HCT116 (cell line): ENCODE results near the gene SSX2IP. TPM values are rescaled to one million over a fixed set of nuclear protein-coding genes. Genes with fewer than 3 reads are reported as not detected.
"Not testable (repeated sequence)": the region's sequence is repeated elsewhere in the genome, so short reads cannot be mapped to it uniquely, and the experiment has no call there.

ENCODE experiments used
- ATAC-seq: fragments of 200-7000 bp; cut with Tn5 transposase; 2 replicates; pipeline ENCODE4 v1.9.1; 2020; ENCODE audit warnings: mild to moderate bottlenecking, moderate library complexity
- BruUV-seq: library from RNA; stranded (reverse); fragments of 400-500 nt; replicated peaks from 2 replicates; lab custom pipeline; 2021; lab: Mats Ljungman, UMichigan
- CTCF ChIA-PET: fragments of 300-600 bp; sonication (Branson Sonifier 250); formaldehyde crosslinking; loops from one replicate; lab custom pipeline; 2021; ENCODE audit warnings: antibody characterized with exemption; lab: Charles Lee
- POLR2A ChIA-PET: fragments of 300-600, 350-600 bp; sonication (Branson Sonifier 250); formaldehyde crosslinking; loops from one replicate; lab custom pipeline; 2021; ENCODE audit warnings: antibody characterized with exemption; lab: Charles Lee
- RAD21 ChIA-PET, 2 experiments: fragments of 300-600 bp; sonication (Branson Sonifier 250); formaldehyde crosslinking; loops; one replicate each; lab custom pipeline; 2023; ENCODE audit warnings: low total read pairs in 2 of 2; ENCODE audit not compliant: uncharacterized antibody in 2 of 2, unreplicated experiment in 2 of 2, low non-redundant PET in 1 of 2; lab: Charles Lee
- DNase-seq: peaks from one replicate; pipeline ENCODE4 v3.0.0-alpha.2; 2010; ENCODE audit warnings: low read depth, low spot score
- H2AFZ ChIP-seq: fragments of 200-600 bp; shearing (Covaris generic), sonication (generic); 2 replicates; pipeline ENCODE4 v1.6.1; 2017; ENCODE audit warnings: low read depth, mixed run types, mixed read lengths, antibody characterized with exemption, low read length; ENCODE audit not compliant: poor library complexity, severe bottlenecking
- H3K27ac ChIP-seq: 2 replicates; pipeline ENCODE4 v1.5.1; 2012; ENCODE audit warnings: low read depth, low read length
- H3K27me3 ChIP-seq: fragments of 200-600 bp; sonication (generic); 2 replicates; pipeline ENCODE4 v1.6.1; 2016; ENCODE audit warnings: mixed run types, low read length, mixed read lengths; ENCODE audit not compliant: insufficient read depth
- H3K36me3 ChIP-seq, 2 experiments: fragments of 200-500 bp in 1 of 2; fragments of 200-600 bp in 1 of 2; sonication (Bioruptor generic) in 1 of 2; sonication (generic) in 1 of 2; 2 replicates each; pipeline versions ENCODE4 v1.5.1 to v1.6.1; 2014 to 2016; ENCODE audit warnings: low read length in 2 of 2, inconsistent platforms in 1 of 2, mixed read lengths in 1 of 2, mixed run types in 1 of 2; ENCODE audit not compliant: insufficient read depth in 2 of 2, control insufficient read depth in 1 of 2
- H3K4me1 ChIP-seq, 2 experiments: fragments of 200-600 bp in 1 of 2; sonication (generic) in 1 of 2; 2 replicates each; pipeline versions ENCODE4 v1.5.1 to v1.6.1; 2012 to 2017; ENCODE audit warnings: low read length in 2 of 2, inconsistent platforms in 1 of 2, mild to moderate bottlenecking in 1 of 2, mixed read lengths in 1 of 2, mixed run types in 1 of 2, moderate library complexity in 1 of 2; ENCODE audit not compliant: insufficient read depth in 2 of 2, control insufficient read depth in 1 of 2
- H3K4me2 ChIP-seq: fragments of 200-600 bp; sonication (generic); 2 replicates; pipeline ENCODE4 v1.6.1; 2017; ENCODE audit warnings: mixed run types, low read length, mixed read lengths
- H3K4me3 ChIP-seq, 2 experiments: fragments of 200-600 bp in 1 of 2; sonication (generic) in 1 of 2; replicated peaks in 1 of 2; 2 replicates each; pipeline ENCODE4 v1.5.1; 2011 to 2016; ENCODE audit warnings: low read length in 2 of 2, control low read depth in 1 of 2, low read depth in 1 of 2, mild to moderate bottlenecking in 1 of 2, mixed read lengths in 1 of 2, mixed run types in 1 of 2
- H3K79me2 ChIP-seq: fragments of 200-600 bp; sonication (generic); 2 replicates; pipeline ENCODE4 v1.6.1; 2017; ENCODE audit warnings: mild to moderate bottlenecking, mixed run types, low read length, moderate library complexity, mixed read lengths; ENCODE audit not compliant: insufficient read depth
- H3K9ac ChIP-seq: fragments of 200-600 bp; sonication (generic); 2 replicates; pipeline ENCODE4 v1.6.1; 2016; ENCODE audit warnings: low read length, mixed read lengths
- H3K9me2 ChIP-seq: fragments of 200-600 bp; sonication (generic), shearing (Covaris generic); 2 replicates; pipeline ENCODE4 v1.6.1; 2017; ENCODE audit warnings: mixed run types, mild to moderate bottlenecking, moderate library complexity; ENCODE audit not compliant: insufficient read depth
- H3K9me3 ChIP-seq, 2 experiments: fragments of 200-500 bp in 1 of 2; fragments of 200-600 bp in 1 of 2; sonication (Bioruptor generic) in 1 of 2; sonication (generic) in 1 of 2; 2 replicates each; pipeline ENCODE4 v1.6.1; 2014 to 2017; ENCODE audit warnings: low read length in 2 of 2, mixed read lengths in 2 of 2, inconsistent platforms in 1 of 2, low read depth in 1 of 2, mild to moderate bottlenecking in 1 of 2, mixed run types in 1 of 2, moderate library complexity in 1 of 2; ENCODE audit not compliant: control insufficient read depth in 1 of 2, insufficient read depth in 1 of 2
- H4K20me1 ChIP-seq: fragments of 200-600 bp; sonication (generic), shearing (Covaris generic); 2 replicates; pipeline ENCODE4 v1.6.1; 2017; ENCODE audit warnings: mixed run types, mild to moderate bottlenecking, moderate library complexity; ENCODE audit not compliant: insufficient read depth
- CBX3 ChIP-seq: IDR thresholded peaks from 2 replicates; pipeline ENCODE4 v1.6.1; 2012; ENCODE audit warnings: low read depth
- EGR1 ChIP-seq: IDR thresholded peaks from 2 replicates; pipeline ENCODE4 v1.6.1; 2012; ENCODE audit warnings: low read depth
- EZH2phosphoT487 ChIP-seq: fragments of 200-600 bp; IDR thresholded peaks from 2 replicates; pipeline ENCODE4 v1.6.1; 2018; ENCODE audit warnings: antibody characterized with exemption, borderline replicate concordance
- JUND ChIP-seq: IDR thresholded peaks from 2 replicates; pipeline ENCODE4 v1.6.1; 2012
- REST ChIP-seq: IDR thresholded peaks from 2 replicates; pipeline ENCODE4 v1.6.1; 2012; ENCODE audit warnings: low read depth
- SIN3A ChIP-seq: IDR thresholded peaks from 2 replicates; pipeline ENCODE4 v1.6.1; 2012; ENCODE audit warnings: low read depth
- SP1 ChIP-seq: IDR thresholded peaks from 2 replicates; pipeline ENCODE4 v1.6.1; 2012; ENCODE audit warnings: low read depth
- YY1 ChIP-seq: IDR thresholded peaks from 2 replicates; pipeline ENCODE4 v1.6.1; 2011; ENCODE audit warnings: low read length, low read depth, moderate library complexity, mild to moderate bottlenecking; ENCODE audit not compliant: insufficient replicate concordance; ENCODE audit errors: extremely low read depth
- intact Hi-C: fragments of 100-400 bp; cut with micrococcal nuclease; formaldehyde crosslinking; loops from 2 replicates; pipeline ENCODE4 v1.10.0; 2022
- total RNA-seq: library from RNA; stranded (reverse); gene quantifications from one replicate; pipeline ENCODE4 v1.2.1, GENCODE V29; 2021; ENCODE audit not compliant: unreplicated experiment

SSX2IP gene
- total RNA-seq, 1 experiment from 2014 or later: 51.5 TPM

GRCh38 chr1:84642774-84643173, 47.5 kb downstream of the SSX2IP start:
- CTCF ChIA-PET: no interaction called here
- H3K27ac ChIP-seq: no peak overlapping the region
- no peak for ATAC-seq

GRCh38 chr1:84639731-84640130, 50.5 kb downstream of the SSX2IP start:
- POLR2A ChIA-PET, H3K27me3 ChIP-seq, intact Hi-C loops, H3K36me3 ChIP-seq, H3K27ac ChIP-seq, H3K9me3 ChIP-seq, ATAC-seq, BruUV-seq, DNase-seq, H3K4me2 ChIP-seq, H2AFZ ChIP-seq, H3K4me3 ChIP-seq, RAD21 ChIA-PET, H3K4me1 ChIP-seq, H3K9me2 ChIP-seq, H4K20me1 ChIP-seq, H3K9ac ChIP-seq, H3K79me2 ChIP-seq, CTCF ChIA-PET: not testable (repeated sequence)

More at GRCh38 chr1:84642774-84643173, 47.5 kb downstream of the SSX2IP start:
- Histone ChIP-seq H4K20me1 (no peaks in the 10 kb centered on the region), H3K36me3 (peaks cover 5 to 14% of the 10 kb centered on the region in 2 experiments; a peak in 1 of 4 replicates), H3K9ac (no peak overlapping the region), H3K4me2 (no peak overlapping the region), H2AFZ (no peak overlapping the region), H3K9me3 (no peaks in the 10 kb centered on the region), H3K4me1 (no peaks in the 10 kb centered on the region), H3K9me2 (no peaks in the 10 kb centered on the region), H3K79me2 (no peaks in the 10 kb centered on the region), H3K27me3 (no peaks in the 10 kb centered on the region), H3K4me3 (no peak overlapping the region)
- DNase-seq: no peak
- intact Hi-C loops: no loop called here
- TF ChIP-seq REST (no peak), EGR1 (no peak), CBX3 (no peak), JUND (no peak), YY1 (no peak), SP1 (no peak), EZH2phosphoT487 (no peak), SIN3A (no peak)
- POLR2A ChIA-PET: interaction anchor here (1.2 kb wide), 1 partner anchor 10 kb away, joined by 4 read pairs; no protein-coding TSS in a partner anchor
- no TSS peak for BruUV-seq
- RAD21 ChIA-PET: no interaction called here
